AG09319 (cell line): ENCODE measurements around the gene FCGR3A.

Source experiments
- DNase-seq: peaks from one replicate; pipeline ENCODE4 v3.0.0-alpha.2; 2010; ENCODE audit warnings: low read depth; ENCODE audit errors: extremely low read depth
- CTCF ChIP-seq: IDR thresholded peaks from 2 replicates; pipeline ENCODE4 v1.5.1; 2011; ENCODE audit warnings: low read depth, mild to moderate bottlenecking, inconsistent platforms, low read length, moderate library complexity

The FCGR3A gene

GRCh38 chr1:161494091-161494735 is 55.4 kb downstream of the FCGR3A start:
- DNase-seq, result no peak
- TF ChIP-seq CTCF, result no peak

- TF ChIP-seq CTCF, result no peak
These were observed 56.8 kb downstream of the FCGR3A start for GRCh38 chr1:161492827-161493226.

More at GRCh38 chr1:161492827-161493226, 56.8 kb downstream of the FCGR3A start:
- DNase-seq, result no peak
